A549 treated with CORT108297 at 1 μM for 4 hours (cell line): Measurements from ENCODE around the gene ATRN. TPM values are rescaled to one million over a fixed set of nuclear protein-coding genes. Genes with fewer than 3 reads are reported as not detected.

Source experiments
- total RNA-seq: library from RNA; stranded (reverse); fragments of 200-300 nt; extraction: Qiagen RNA extraction; gene quantifications from 5 replicates; pipeline ENCODE4 v1.2.3, GENCODE V29; 2022

Gene ATRN
- total RNA-seq: 19.3 to 28.2 TPM (median 25.5 TPM) in 5 replicates

DNA sequence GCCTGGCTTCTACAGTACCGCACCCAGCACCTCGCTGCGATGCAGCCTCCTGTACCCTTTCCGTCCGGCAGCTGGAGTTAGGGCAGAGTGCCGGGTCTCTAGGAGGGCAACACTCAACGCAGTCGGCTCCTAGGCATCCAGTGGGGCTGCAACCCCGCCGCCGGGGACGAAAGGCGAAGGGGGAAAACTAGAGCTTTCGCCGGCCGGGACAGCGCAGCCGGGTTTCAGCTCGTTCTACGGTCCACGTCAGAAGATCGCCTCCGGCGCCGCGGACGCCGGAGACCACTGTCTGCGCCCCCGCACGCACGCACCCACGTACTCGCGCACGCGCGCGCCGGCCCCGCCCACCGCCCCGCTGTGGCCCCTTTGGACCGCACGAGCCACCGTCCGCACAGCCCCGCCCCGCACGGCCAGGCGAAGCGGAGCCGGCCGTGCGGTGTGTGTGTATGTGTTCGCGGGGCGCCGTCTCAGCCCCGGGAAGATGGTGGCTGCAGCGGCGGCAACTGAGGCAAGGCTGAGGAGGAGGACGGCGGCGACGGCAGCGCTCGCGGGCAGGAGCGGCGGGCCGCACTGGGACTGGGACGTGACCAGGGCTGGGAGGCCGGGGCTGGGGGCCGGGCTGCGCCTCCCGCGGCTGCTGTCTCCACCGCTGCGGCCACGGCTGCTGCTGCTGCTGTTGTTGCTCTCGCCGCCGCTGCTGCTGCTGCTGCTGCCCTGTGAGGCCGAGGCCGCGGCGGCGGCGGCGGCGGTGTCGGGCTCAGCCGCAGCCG is at the start of gene ATRN:
Gene ATRN (plus strand): TSS at position 392 of the 770 bp plus-strand sequence. CDS start 90 bp downstream, at position 482.

DNA sequence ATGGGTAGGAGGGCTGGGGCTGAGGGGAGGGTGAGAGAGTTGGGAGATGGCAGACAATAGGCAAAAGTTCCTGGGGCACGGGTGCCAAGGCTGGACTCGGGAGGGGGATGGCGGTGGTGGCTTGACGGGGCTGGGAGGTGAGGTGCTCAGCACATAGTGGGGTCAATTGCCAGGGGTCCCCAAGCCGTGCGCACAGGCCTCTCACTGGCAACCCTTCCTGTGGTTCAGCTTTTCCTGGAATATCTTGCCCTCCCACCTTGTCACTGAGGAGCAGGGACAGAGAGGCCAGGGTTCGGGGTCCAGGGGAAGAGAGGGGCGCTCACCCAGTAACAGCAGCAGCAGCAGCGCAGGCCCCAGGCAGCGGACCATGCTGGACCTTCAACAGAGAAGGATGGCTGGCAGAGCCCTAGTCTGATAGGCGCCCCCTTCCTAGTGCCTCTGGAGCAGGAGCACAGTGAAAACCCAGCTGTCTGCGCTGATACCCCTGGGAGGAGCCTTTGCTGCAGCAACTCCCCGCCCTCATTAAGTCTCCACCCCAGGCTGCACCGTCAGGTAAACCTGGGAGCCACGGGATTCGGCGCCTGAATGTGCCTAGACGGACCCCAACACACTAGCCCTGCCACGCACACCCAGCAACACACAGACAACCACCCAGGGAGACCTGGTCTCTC is 192.3 kb downstream of the ATRN start, which contains the start of gene GFRA4:
Gene GFRA4 (minus strand): TSS at position 369 of the 671 bp plus-strand sequence. CDS start 0 bp downstream, at position 369.

DNA sequence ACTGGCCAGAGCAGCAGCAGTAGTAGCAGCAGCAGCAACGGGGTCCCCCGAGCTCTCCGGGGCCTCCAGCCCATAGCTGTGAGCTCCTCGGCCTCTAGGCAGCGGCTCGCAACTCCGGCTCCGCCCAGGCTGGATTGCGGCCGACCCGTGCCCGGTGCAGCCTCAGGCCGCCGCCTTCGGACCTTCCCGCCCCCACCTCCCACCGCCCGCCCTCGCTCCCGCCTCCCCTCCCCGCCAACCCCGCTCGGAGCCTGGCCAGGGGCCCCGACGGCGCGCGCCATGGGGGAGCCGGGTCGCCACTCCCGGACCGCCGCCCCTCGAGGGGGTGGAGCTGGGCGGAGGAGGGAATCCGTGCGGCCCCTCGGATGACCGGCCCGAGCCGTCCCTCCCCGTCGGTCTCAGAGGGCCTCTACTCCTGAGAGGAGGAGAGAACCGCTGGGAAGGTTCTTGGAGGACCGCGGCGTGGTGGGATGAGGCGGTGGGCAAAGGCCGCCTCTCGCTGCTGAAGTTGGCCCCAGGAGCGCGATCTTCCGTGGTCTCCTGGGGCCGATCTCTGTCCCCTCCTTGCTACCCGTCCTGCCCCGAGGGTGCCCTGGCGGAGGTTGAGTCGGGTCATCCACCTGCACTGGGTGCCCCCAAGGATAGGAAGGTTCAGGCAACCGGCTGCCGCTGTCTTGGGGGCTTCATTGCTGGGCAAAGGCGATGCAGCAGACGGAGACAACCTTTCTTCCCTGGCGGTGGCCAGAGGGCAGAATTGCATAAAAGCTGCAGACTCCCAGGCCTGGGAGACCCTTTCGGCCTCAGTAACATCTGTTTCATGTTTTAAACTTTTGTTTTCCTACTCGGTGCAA is 211.3 kb downstream of the ATRN start, which contains the start of gene ADAM33:
Gene ADAM33 (minus strand): TSS at position 80 of the 851 bp plus-strand sequence. CDS start 6 bp downstream, at position 74.

Other genes with a start within 250 kb of the ATRN start
- gene SLC4A11, start 231.8 kb upstream of the ATRN start, total RNA-seq: 6.1 to 7.5 TPM (median 6.7 TPM) in 5 replicates
- 4.5 to 6.2 TPM (median 5.1 TPM) in 5 replicates for gene DNAAF9, start 63.3 kb upstream of the ATRN start, total RNA-seq
- gene GFRA4, start 192.4 kb downstream of the ATRN start, total RNA-seq: not detected in 5 replicates
- 0.03 to 0.07 TPM (median 0.05 TPM) in 4 of 5 replicates, not detected in the other for gene ADAM33, start 211.0 kb downstream of the ATRN start, total RNA-seq
- gene SIGLEC1, start 241.6 kb downstream of the ATRN start, total RNA-seq: 0.01 to 0.03 TPM (median 0.02 TPM) in 4 of 5 replicates, not detected in the other